Mammary epithelial cell (primary cell): ENCODE measurements around the gene NFKBIE.

Source experiments
- EZH2 ChIP-seq: IDR thresholded peaks from 2 replicates; pipeline ENCODE4 v1.6.1; 2012; ENCODE audit warnings: low read length, inconsistent platforms, borderline replicate concordance
- TF ChIP-seq, protein P1 (sequence below), 2 donors: IDR thresholded peaks in 1 of 2; conservative IDR thresholded peaks in 1 of 2; 2 replicates each; pipeline ENCODE4 v1.5.1; 2011 to 2012; ENCODE audit warnings: inconsistent platforms in 2 of 2, low read length in 2 of 2, mild to moderate bottlenecking in 2 of 2, control low read depth in 1 of 2, low read depth in 1 of 2; ENCODE audit not compliant: insufficient read depth in 1 of 2; ENCODE audit errors: extremely low read depth in 1 of 2

DNA sequence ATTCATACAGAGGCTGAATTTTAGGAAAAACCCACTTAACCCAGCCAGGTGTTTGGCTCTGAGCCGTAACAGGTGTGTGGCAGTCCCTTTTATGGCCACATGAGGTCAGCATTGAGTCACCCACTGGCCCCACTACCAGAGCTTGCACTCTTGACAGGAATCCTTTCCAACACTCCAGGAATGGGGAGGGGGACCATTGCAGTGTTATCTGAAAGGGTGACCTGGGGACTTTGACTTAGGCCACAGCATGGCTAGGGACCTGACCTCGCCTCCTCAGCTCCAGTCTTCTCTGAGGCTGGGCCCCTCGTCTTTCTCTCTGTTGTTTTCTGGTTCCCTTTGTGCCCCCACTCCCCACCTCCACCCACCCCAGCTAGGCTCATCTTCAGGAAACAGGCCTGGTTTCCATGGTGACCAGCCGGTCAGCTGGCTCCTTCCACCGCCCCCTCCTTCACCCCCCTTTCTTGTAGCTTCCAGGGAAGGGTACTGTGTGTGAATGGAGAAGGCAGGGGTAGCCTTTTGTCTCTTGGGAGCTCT, 2.8 kb upstream of the NFKBIE start:
- TF ChIP-seq, protein P1, sequence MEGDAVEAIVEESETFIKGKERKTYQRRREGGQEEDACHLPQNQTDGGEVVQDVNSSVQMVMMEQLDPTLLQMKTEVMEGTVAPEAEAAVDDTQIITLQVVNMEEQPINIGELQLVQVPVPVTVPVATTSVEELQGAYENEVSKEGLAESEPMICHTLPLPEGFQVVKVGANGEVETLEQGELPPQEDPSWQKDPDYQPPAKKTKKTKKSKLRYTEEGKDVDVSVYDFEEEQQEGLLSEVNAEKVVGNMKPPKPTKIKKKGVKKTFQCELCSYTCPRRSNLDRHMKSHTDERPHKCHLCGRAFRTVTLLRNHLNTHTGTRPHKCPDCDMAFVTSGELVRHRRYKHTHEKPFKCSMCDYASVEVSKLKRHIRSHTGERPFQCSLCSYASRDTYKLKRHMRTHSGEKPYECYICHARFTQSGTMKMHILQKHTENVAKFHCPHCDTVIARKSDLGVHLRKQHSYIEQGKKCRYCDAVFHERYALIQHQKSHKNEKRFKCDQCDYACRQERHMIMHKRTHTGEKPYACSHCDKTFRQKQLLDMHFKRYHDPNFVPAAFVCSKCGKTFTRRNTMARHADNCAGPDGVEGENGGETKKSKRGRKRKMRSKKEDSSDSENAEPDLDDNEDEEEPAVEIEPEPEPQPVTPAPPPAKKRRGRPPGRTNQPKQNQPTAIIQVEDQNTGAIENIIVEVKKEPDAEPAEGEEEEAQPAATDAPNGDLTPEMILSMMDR (conservative IDR thresholded peaks at IDR 0.05 in 1 of 2, IDR thresholded peaks at IDR 0.05 in 1 of 2; ENCODE audit: extremely low read depth in 1 of 2, insufficient read depth in 1 of 2, low read depth in 1 of 2, low read length in 2 of 2) = peak; percentile 98
- no peak for TF ChIP-seq EZH2
